ENCODE data around the gene PTPRD.

DNA sequence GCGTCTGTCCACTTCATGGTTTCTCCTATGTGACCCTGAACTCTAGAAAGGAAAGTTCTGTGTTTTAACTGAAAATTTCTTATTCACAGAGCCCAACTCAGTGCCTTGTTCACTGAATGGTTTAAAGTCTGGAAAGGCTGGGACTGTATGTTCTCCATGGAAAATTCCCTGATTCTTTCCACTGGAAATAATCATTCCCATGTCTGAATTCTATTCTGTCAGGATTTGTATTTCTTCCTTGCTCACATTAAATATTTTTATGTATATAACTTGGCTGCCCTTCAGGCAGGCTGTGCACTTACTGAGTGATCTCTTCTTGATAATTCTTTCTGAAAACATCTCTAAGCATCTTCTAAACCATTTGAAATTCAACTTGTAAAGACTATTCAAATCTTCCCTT, 1686.3 kb downstream of the PTPRD start:
- TF ChIP-seq, protein P1, sequence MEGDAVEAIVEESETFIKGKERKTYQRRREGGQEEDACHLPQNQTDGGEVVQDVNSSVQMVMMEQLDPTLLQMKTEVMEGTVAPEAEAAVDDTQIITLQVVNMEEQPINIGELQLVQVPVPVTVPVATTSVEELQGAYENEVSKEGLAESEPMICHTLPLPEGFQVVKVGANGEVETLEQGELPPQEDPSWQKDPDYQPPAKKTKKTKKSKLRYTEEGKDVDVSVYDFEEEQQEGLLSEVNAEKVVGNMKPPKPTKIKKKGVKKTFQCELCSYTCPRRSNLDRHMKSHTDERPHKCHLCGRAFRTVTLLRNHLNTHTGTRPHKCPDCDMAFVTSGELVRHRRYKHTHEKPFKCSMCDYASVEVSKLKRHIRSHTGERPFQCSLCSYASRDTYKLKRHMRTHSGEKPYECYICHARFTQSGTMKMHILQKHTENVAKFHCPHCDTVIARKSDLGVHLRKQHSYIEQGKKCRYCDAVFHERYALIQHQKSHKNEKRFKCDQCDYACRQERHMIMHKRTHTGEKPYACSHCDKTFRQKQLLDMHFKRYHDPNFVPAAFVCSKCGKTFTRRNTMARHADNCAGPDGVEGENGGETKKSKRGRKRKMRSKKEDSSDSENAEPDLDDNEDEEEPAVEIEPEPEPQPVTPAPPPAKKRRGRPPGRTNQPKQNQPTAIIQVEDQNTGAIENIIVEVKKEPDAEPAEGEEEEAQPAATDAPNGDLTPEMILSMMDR (IDR thresholded peaks at IDR 0.05) = no peak
- no peak for TF ChIP-seq TCF7L2 (IDR thresholded peaks at IDR 0.05; ENCODE audit: low read depth, low read length)
- TF ChIP-seq POLR2AphosphoS5 (IDR thresholded peaks at IDR 0.05; ENCODE audit: low read depth, low read length) = no peak
